Neuron (in vitro differentiated cells): Measurements from ENCODE around the gene STIL.
"Not testable (repeated sequence)": the region's sequence is repeated elsewhere in the genome, so short reads cannot be mapped to it uniquely, and the experiment has no call there.

Experiments
- H2AFZ ChIP-seq: one replicate; pipeline ENCODE4 v1.6.1; 2013; ENCODE audit warnings: low read depth, mild to moderate bottlenecking, inconsistent platforms, low read length, moderate library complexity
- H3K27me3 ChIP-seq: one replicate; pipeline ENCODE4 v1.6.1; 2013; ENCODE audit warnings: low read length; ENCODE audit not compliant: insufficient read depth
- H3K36me3 ChIP-seq: one replicate; pipeline ENCODE4 v1.6.1; 2013; ENCODE audit warnings: low read length; ENCODE audit not compliant: insufficient read depth
- H3K4me1 ChIP-seq: one replicate; pipeline ENCODE4 v1.6.1; 2013; ENCODE audit warnings: low read length; ENCODE audit not compliant: insufficient read depth
- H3K4me3 ChIP-seq: 2 replicates; pipeline ENCODE4 v1.5.1; 2013; ENCODE audit warnings: mild to moderate bottlenecking, low read length, moderate library complexity
- H3K9me3 ChIP-seq: one replicate; pipeline ENCODE4 v1.6.1; 2013; ENCODE audit warnings: low read length

The STIL gene

DNA sequence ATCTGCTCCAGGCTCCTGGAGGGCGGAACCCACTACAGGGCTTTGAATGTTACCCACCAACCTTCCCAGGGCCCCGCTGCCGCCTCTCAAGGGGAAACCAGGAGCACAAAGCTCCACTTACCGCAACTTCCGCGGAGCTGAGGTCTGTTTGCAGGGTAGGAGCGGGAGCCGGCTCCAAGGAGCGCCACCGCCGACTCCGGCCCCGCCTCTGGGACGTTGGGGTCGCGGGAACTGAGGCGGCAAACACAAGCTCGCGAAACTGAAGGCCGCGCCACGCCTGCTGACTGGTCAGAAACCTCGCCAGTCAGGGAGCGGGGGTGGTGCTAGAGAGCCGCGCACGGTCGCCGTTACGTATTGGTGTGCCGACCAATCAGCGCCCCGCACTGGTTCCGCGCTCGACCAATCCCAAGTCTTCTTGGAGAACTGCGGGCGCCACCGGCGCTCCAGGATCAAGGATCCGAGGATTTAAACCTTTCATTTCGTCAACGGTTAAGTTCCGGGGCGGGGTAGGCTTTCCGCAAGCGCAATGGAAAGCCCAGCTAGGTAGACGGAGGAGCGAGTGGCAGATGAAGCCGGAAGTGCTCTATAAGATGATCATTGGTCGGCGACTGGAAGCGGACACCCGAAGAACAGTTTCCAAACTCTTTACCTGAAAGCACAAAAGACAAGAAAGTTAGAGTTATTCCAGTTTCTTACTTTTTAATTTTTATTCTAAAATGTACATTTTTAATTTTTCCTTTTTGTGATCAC lies at the start of gene STIL:
STIL (minus strand) TSS at position 233 of the 750 bp plus-strand sequence. CDS start 3,828 bp downstream, outside the sequence.
- peak within 1 kb of the TSS; percentile 72 for H2AFZ ChIP-seq
- no peaks in the 10 kb centered on the region for H3K9me3 ChIP-seq
- H3K36me3 ChIP-seq = peaks cover 9% of the 10 kb centered on the region
- no peaks in the 10 kb centered on the region for H3K27me3 ChIP-seq
- peak within 1 kb of the TSS; percentile 74 for H3K4me3 ChIP-seq
- H3K4me1 ChIP-seq = peaks cover 8% of the 10 kb centered on the region

DNA sequence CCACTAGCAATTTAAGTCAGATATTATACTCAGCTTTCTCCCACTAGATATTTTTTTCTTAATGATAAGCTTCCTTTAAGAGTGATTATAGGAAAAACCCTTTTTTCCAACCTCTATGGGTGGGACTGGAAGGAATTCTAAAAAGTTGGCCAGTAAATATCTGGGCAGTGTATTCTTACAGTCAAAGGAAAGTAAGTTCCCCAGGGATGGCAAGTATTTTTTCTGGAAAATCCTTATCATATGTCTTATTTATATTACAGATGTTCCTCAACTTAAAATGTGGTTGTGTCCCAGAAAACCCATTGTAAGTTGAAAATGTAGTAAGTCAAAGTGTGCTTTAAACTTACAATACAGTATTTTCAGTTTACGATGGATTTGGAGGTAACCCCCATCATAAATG lies 48.9 kb upstream of the STIL start:
- H2AFZ ChIP-seq = no peak overlapping the region

DNA sequence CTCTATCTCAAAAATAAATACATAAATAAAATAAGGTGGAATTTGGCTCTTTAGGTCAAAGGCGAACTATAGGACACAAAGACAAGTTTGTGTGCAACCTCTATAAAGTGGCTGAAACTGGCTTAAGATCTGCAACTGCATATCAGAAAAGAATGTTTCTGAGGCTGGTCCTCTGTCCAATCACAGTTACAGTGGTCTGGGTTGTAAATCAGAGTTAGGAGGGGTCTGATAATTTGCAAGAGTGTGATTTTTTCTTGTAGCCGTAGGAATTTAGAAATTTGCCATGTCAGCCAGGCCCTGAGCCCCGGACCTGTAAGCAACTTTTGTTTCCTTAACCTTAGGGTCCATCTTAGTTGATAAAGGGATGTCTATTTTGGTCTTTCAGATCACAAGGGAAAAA lies 47.4 kb upstream of the STIL start:
- no peaks in the 10 kb centered on the region for H3K36me3 ChIP-seq
- H3K9me3 ChIP-seq = no peaks in the 10 kb centered on the region
- H2AFZ ChIP-seq = no peak overlapping the region
- no peaks in the 10 kb centered on the region for H3K4me1 ChIP-seq
- H3K4me3 ChIP-seq = no peak overlapping the region
- no peaks in the 10 kb centered on the region for H3K27me3 ChIP-seq

More for the DNA sequence above, 48.9 kb upstream of the STIL start:
- H3K4me3 ChIP-seq = no peak overlapping the region
- H3K9me3 ChIP-seq = no peaks in the 10 kb centered on the region
- H3K27me3 ChIP-seq = no peaks in the 10 kb centered on the region
- no peaks in the 10 kb centered on the region for H3K4me1 ChIP-seq
- H3K36me3 ChIP-seq = no peaks in the 10 kb centered on the region

DNA sequence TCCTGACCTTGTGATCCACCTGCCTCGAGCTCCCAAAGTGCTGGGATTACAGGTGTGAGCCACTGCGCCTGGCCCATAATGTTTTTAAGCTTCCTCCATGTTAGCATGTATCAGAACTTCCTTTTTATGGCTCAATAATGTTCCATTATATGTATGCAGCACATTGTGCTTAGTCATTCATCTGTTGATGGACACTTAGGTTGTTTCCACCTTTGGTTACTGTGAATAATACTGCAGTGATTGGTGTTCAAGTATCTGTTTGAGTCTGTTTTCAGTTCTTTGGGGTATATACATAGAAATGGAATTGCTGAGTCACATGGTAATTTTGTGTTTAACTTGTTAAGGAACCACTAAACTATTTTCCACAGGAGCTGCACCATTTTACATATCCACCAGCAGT lies 37.4 kb upstream of the STIL start:
- H3K4me3 ChIP-seq = no peak overlapping the region
- no peak overlapping the region for H2AFZ ChIP-seq
- H3K27me3 ChIP-seq = no peaks in the 10 kb centered on the region
- H3K4me1 ChIP-seq = no peaks in the 10 kb centered on the region
- peaks cover 4% of the 10 kb centered on the region for H3K36me3 ChIP-seq
- no peaks in the 10 kb centered on the region for H3K9me3 ChIP-seq

DNA sequence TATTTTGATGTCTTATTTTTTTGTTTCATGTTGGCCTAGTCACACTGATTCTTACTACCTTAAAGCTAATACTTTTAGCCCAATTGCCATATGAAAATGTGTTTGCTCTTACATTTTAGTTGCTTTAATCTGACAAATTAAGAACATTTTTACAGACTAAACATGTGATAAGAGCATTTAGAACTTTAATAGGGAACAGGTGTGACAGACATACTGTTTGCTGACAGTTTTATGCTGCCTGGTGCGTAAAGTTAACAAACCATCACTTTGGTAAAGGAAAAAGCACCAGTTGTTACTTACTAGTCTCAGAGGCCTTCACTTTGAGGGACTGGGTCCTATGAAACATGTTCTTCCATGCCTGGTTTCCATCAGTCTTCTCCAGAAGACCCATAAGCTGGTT lies 34.3 kb upstream of the STIL start:
- Histone ChIP-seq H3K9me3 (no peaks in the 10 kb centered on the region), H3K4me1 (no peaks in the 10 kb centered on the region), H3K27me3 (no peaks in the 10 kb centered on the region), H3K4me3 (no peak overlapping the region), H2AFZ (no peak overlapping the region), H3K36me3 (peaks cover 4% of the 10 kb centered on the region)

DNA sequence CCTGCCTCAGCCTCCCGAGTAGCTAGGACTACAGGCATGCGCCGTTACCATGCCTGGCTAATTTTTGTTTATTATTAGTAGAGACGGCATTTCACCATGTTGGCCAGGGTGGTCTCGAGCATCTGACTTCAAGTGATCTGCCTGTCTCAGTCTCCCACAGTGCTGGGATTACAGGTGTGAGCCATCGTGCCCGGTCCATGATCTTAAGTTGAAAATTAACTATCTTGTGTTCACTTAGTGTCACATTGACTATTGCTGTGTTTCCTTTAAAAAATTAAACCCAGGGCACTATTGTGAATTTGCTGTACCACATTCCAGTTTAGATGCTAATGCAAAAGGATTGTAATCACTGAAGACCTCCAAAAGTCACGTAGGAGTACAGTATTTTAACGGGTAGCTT lies 33.8 kb upstream of the STIL start:
- Histone ChIP-seq H3K4me1 (no peaks in the 10 kb centered on the region), H2AFZ (no peak overlapping the region), H3K9me3 (no peaks in the 10 kb centered on the region), H3K4me3 (no peak overlapping the region), H3K36me3 (peaks cover 4% of the 10 kb centered on the region), H3K27me3 (no peaks in the 10 kb centered on the region)

DNA sequence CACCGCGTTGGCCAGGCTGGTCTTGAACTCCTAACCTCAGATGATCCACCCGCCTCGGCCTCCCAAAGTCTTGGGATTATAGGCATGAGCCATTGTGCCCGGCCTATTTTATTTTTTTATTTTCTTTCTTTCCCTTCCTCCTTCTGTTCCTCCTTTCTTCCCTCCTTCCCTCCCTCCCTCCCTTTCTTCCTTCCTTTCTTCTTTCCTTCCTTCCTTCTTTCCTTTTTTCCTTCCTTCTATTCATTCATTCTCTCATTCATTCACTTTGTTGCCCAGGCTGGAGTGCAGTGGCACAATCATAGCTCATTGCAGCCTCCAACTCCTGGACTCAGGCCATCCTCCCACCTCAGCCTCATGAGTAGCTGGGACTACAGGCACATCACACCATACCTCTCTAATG lies 33.0 kb upstream of the STIL start:
- H2AFZ ChIP-seq, H3K4me3 ChIP-seq, H3K27me3 ChIP-seq, H3K4me1 ChIP-seq, H3K36me3 ChIP-seq, H3K9me3 ChIP-seq: not testable (repeated sequence)

DNA sequence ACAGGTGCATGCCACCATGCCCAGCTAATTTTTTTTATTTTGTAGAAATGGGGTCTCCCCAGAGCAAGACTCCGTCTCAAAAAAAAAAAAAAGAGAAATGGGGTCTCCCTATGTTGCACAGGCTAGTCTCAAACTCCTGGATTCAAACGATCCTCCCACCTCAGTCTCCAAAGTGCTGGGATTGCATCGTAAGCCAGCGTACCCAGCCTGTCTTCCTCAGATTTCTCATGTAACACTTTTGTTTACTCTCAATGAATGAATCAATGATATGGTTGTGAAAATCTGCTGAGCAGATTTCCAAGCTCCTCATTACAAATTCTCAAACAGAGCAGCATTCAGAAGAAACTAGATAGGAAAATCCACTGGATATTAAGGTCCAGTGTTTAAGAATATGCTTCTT lies 26.3 kb upstream of the STIL start:
- no peaks in the 10 kb centered on the region for H3K9me3 ChIP-seq

DNA sequence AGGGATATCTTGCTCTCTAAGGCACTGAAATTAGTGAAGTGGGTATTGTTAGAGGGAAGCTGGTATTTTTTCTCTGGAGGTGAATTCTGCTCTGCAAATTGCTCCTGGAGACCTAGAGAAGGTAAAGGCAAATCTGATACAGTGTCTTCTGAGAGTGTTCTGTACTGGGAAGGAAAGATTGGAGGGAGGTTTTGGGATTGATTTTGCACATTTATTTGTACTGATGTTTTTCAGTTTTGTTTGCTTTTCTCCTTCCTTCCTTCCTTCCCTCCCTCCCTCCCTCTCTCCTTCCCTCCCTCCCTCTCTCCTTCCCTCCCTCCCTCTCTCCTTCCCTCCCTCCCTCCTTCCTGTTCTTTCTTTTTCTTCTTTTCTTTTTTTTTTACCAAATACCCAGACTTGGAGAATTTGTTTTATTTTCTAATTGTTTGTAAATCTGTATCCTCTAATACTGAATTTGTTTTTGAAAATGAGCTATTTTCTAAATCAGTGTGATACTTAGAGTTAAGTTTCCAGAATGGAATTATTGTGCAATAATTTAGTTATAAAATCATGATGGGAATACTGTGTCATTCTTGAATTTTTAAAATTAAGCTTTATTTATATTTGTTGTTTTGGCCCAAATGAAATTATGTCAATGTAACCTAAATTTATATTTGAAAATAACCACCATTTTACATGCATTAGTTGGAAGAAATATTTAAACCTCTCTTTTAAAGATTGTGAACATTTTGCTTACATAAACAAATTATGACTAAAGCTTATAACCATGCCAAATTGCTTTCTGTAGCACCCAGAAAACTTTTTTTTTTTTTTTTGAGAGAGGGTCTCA lies 24.5 kb upstream of the STIL start:
- no peaks in the 10 kb centered on the region for H3K9me3 ChIP-seq
- peaks cover 4% of the 10 kb centered on the region for H3K4me1 ChIP-seq
- H3K36me3 ChIP-seq = peaks cover 4% of the 10 kb centered on the region
- no peak overlapping the region for H3K4me3 ChIP-seq
- no peak overlapping the region for H2AFZ ChIP-seq
- H3K27me3 ChIP-seq = no peaks in the 10 kb centered on the region

More for the DNA sequence above, 26.3 kb upstream of the STIL start:
- Histone ChIP-seq H2AFZ (no peak overlapping the region), H3K36me3 (peaks cover 4% of the 10 kb centered on the region), H3K4me1 (no peaks in the 10 kb centered on the region), H3K27me3 (no peaks in the 10 kb centered on the region), H3K4me3 (no peak overlapping the region)

DNA sequence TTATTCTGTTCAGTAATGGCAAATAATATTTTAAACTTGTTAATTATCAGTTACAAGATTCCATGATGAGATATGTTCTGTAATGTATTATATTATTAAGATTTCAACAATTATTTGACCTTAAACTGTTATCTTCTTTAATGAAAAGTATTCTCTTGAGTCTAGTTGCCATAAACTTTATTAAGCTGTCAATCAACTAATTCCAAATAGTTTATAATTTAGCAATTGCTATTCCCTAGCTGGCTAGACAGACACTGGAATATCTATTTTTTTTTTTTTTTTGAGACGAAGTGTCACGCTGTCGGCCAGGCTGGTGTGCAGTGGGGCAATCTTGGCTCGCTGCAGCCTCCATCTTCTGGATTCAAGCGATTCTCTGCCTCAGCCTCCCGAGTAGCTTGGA lies 23.4 kb upstream of the STIL start:
- no peaks in the 10 kb centered on the region for H3K9me3 ChIP-seq
- H2AFZ ChIP-seq = no peak overlapping the region
- H3K4me3 ChIP-seq = no peak overlapping the region
- H3K4me1 ChIP-seq = peaks cover 4% of the 10 kb centered on the region
- H3K27me3 ChIP-seq = no peaks in the 10 kb centered on the region
- peaks cover 4% of the 10 kb centered on the region for H3K36me3 ChIP-seq

DNA sequence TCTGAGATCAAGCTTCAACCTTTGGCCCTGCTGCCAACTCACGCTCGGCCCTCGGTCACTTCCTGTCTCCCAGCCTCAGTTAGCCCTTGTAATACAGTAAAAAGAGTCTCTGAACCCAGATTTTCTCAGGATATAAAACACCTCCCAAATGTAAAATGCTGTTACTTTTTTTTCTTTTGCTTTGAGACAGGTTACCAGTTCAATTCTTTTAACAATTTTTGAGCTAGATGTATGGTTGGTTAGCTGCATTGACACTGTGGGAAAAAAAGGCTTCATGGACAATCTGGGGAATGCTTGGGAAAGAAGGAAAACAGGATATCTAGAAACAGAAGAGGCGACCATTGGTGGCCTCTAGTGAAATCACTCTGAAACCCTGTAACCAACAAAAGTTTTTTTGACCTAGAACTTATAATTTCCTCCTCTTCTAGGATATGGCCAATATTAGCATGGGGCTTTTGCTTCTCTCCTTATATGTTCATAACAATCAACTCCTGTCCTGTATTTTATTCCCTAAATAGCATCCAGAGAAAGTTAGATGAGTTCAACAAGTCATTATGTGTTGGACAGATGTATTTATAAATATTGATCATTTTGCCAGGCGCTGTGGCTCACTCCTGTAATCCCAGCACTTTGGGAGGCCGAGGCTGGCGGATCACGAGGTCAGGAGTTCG lies 21.0 kb upstream of the STIL start:
- Histone ChIP-seq H2AFZ (peak overlapping the region; percentile 74), H3K4me1 (peaks cover 4% of the 10 kb centered on the region), H3K36me3 (peaks cover 4% of the 10 kb centered on the region), H3K9me3 (no peaks in the 10 kb centered on the region), H3K27me3 (no peaks in the 10 kb centered on the region), H3K4me3 (peak overlapping the region; percentile 97)

DNA sequence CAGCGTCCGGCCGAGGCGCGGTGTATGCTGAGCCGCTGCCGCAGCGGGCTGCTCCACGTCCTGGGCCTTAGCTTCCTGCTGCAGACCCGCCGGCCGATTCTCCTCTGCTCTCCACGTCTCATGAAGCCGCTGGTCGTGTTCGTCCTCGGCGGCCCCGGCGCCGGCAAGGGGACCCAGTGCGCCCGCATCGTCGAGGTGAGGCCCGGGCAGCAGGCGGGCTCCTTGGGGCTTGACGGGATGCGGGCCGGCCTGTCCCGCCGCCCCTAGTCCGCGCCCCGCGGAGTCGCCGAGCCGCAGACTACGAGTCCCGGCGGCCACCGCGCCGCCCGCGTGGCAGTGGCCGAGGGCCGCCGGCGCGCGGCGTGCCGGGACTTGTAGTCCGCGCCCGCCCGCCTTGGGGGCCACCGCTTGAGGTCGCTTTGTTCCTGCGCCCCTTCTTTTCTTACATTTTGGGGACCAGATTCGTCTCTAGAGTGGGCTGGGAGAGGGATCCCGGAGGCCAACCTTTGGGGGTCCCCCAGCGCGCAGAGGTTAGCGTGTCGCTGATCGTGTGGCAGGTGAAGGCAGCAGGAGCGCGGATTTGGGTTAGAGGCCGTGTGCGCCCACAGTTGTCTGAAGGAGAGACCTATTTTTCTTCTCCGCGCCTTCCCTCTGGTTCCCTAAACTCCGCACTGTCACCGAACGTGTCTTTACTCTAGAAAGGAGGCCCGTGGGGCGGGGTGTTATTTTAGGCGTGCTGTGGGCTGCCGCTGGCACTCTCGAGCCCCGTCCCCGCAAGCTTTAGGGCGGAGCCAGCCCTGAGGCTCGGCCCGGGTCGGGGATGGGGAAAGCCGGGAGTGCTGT lies 20.2 kb upstream of the STIL start:
- H2AFZ ChIP-seq = peak overlapping the region; percentile 74
- H3K36me3 ChIP-seq = peaks cover 3% of the 10 kb centered on the region
- H3K9me3 ChIP-seq = no peaks in the 10 kb centered on the region
- H3K4me1 ChIP-seq = peaks cover 4% of the 10 kb centered on the region
- peak overlapping the region; percentile 97 for H3K4me3 ChIP-seq
- no peaks in the 10 kb centered on the region for H3K27me3 ChIP-seq
